ENCODE data around the gene NKAPL.
"Not testable (repeated sequence)": the region's sequence is repeated elsewhere in the genome, so short reads cannot be mapped to it uniquely, and the experiment has no call there.

Gene NKAPL

GRCh38 chr6:28303570-28303969 lies 44.5 kb downstream of the NKAPL start:
- no peak for DNase-seq

DNA sequence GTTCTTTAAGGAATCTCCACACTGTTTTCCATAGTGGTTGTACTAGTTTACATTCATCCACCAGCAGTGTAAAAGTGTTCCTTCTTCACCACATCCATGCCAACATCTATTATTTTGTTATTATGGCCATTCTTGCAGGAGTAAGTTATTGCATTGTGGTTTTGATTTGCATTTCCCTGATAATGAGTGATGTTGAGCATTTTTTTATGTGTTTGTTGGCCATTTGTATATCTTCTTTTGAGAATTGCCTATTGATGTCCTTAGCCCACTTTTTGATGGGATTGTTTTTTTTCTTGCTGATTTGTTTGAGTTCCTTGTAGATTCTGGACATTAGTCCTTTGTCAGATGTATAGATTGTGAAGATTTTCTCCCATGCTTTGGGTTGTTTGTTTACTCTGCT lies 47.3 kb downstream of the NKAPL start:
- DNase-seq: not testable (repeated sequence)

Data from eye (tissue), 1 donor.